ENCODE measurements around the gene CCNY. TPM values are rescaled to one million over a fixed set of nuclear protein-coding genes. Genes with fewer than 3 reads are reported as not detected.

The CCNY gene
- total RNA-seq, 1 experiment from 2014 or later, result 62.2 TPM

- POLR2A ChIA-PET, result no interaction called here
These were observed 42.4 kb downstream of the CCNY start for GRCh38 chr10:35378541-35379210.

More at GRCh38 chr10:35378541-35379210, 42.4 kb downstream of the CCNY start:
- RAD21 ChIA-PET (ENCODE audit: low non-redundant PET in 1 of 2, low total read pairs in 2 of 2, uncharacterized antibody in 2 of 2, unreplicated experiment in 2 of 2), result no interaction called here
- Histone ChIP-seq H3K27me3 (ENCODE audit: insufficient read depth, low read length) (no peaks in the 10 kb centered on the region), H3K4me1 (ENCODE audit: control insufficient read depth in 1 of 2, insufficient read depth in 2 of 2, low read length in 2 of 2) (no peaks in the 10 kb centered on the region), H3K36me3 (ENCODE audit: control insufficient read depth in 1 of 2, insufficient read depth in 2 of 2, low read length in 2 of 2) (no peaks in the 10 kb centered on the region), H3K4me3 (replicated peaks in 1 of 2; ENCODE audit: low read depth in 1 of 2, low read length in 2 of 2) (no peak overlapping the region), H3K9me3 (ENCODE audit: control insufficient read depth in 1 of 2, insufficient read depth in 1 of 2, low read depth in 1 of 2, low read length in 2 of 2) (no peaks in the 10 kb centered on the region), H3K4me2 (ENCODE audit: low read length) (no peak overlapping the region), H2AFZ (ENCODE audit: low read depth, low read length, poor library complexity, severe bottlenecking) (no peak overlapping the region), H4K20me1 (ENCODE audit: insufficient read depth) (peaks cover 4% of the 10 kb centered on the region; the same call in 1 of the 2 replicates), H3K79me2 (ENCODE audit: insufficient read depth, low read length) (peaks cover 90% of the 10 kb centered on the region), H3K9me2 (ENCODE audit: insufficient read depth) (no peaks in the 10 kb centered on the region), H3K9ac (ENCODE audit: low read length) (no peak overlapping the region), H3K27ac (ENCODE audit: low read depth, low read length) (no peak overlapping the region)
- no peak for DNase-seq (ENCODE audit: low read depth, low spot score)
- no TSS peak for BruUV-seq (replicated peaks)
- intact Hi-C loops (cut with micrococcal nuclease), result no loop called here
- no peak for ATAC-seq
- CTCF ChIA-PET, result no interaction called here
- TF ChIP-seq SIN3A (IDR thresholded peaks at IDR 0.05; ENCODE audit: low read depth) (no peak), SRF (IDR thresholded peaks at IDR 0.05; ENCODE audit: low read depth) (no peak), TCF7L2 (IDR thresholded peaks at IDR 0.05; ENCODE audit: borderline replicate concordance, extremely low read depth, insufficient read depth, insufficient read length) (no peak), ZBTB33 (IDR thresholded peaks at IDR 0.05; ENCODE audit: extremely low read depth, insufficient replicate concordance, low read length) (no peak), CBX3 (IDR thresholded peaks at IDR 0.05; ENCODE audit: low read depth) (no peak), POLR2AphosphoS5 (IDR thresholded peaks at IDR 0.05; ENCODE audit: low read depth, low read length) (no peak), ZFX (IDR thresholded peaks at IDR 0.05) (no peak), EGR1 (IDR thresholded peaks at IDR 0.05; ENCODE audit: low read depth) (no peak), FOSL1 (IDR thresholded peaks at IDR 0.05; ENCODE audit: low read depth) (no peak), ZNF274 (IDR thresholded peaks at IDR 0.05; ENCODE audit: low read depth, low read length) (no peak), POLR2A (IDR thresholded peaks at IDR 0.05; ENCODE audit: borderline replicate concordance, extremely low read depth, insufficient read depth, insufficient read length) (no peak), CEBPB (IDR thresholded peaks at IDR 0.05; ENCODE audit: low read depth) (no peak), JUND (IDR thresholded peaks at IDR 0.05) (no peak), ELF1 (IDR thresholded peaks at IDR 0.05; ENCODE audit: borderline replicate concordance, low read depth) (no peak), EZH2phosphoT487 (IDR thresholded peaks at IDR 0.05; ENCODE audit: borderline replicate concordance) (no peak), MAX (IDR thresholded peaks at IDR 0.05) (no peak), SP1 (IDR thresholded peaks at IDR 0.05; ENCODE audit: low read depth) (no peak)
- TF ChIP-seq, protein P1, sequence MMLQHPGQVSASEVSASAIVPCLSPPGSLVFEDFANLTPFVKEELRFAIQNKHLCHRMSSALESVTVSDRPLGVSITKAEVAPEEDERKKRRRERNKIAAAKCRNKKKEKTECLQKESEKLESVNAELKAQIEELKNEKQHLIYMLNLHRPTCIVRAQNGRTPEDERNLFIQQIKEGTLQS (IDR thresholded peaks at IDR 0.05), result no peak
- TF ChIP-seq, protein P2, sequence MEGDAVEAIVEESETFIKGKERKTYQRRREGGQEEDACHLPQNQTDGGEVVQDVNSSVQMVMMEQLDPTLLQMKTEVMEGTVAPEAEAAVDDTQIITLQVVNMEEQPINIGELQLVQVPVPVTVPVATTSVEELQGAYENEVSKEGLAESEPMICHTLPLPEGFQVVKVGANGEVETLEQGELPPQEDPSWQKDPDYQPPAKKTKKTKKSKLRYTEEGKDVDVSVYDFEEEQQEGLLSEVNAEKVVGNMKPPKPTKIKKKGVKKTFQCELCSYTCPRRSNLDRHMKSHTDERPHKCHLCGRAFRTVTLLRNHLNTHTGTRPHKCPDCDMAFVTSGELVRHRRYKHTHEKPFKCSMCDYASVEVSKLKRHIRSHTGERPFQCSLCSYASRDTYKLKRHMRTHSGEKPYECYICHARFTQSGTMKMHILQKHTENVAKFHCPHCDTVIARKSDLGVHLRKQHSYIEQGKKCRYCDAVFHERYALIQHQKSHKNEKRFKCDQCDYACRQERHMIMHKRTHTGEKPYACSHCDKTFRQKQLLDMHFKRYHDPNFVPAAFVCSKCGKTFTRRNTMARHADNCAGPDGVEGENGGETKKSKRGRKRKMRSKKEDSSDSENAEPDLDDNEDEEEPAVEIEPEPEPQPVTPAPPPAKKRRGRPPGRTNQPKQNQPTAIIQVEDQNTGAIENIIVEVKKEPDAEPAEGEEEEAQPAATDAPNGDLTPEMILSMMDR (IDR thresholded peaks at IDR 0.05 in 2 of 3, conservative IDR thresholded peaks at IDR 0.05 in 1 of 3; ENCODE audit: borderline replicate concordance in 1 of 3, insufficient read depth in 1 of 3, low read depth in 2 of 3, low read length in 2 of 3), result no peak
- TF ChIP-seq, protein P3, sequence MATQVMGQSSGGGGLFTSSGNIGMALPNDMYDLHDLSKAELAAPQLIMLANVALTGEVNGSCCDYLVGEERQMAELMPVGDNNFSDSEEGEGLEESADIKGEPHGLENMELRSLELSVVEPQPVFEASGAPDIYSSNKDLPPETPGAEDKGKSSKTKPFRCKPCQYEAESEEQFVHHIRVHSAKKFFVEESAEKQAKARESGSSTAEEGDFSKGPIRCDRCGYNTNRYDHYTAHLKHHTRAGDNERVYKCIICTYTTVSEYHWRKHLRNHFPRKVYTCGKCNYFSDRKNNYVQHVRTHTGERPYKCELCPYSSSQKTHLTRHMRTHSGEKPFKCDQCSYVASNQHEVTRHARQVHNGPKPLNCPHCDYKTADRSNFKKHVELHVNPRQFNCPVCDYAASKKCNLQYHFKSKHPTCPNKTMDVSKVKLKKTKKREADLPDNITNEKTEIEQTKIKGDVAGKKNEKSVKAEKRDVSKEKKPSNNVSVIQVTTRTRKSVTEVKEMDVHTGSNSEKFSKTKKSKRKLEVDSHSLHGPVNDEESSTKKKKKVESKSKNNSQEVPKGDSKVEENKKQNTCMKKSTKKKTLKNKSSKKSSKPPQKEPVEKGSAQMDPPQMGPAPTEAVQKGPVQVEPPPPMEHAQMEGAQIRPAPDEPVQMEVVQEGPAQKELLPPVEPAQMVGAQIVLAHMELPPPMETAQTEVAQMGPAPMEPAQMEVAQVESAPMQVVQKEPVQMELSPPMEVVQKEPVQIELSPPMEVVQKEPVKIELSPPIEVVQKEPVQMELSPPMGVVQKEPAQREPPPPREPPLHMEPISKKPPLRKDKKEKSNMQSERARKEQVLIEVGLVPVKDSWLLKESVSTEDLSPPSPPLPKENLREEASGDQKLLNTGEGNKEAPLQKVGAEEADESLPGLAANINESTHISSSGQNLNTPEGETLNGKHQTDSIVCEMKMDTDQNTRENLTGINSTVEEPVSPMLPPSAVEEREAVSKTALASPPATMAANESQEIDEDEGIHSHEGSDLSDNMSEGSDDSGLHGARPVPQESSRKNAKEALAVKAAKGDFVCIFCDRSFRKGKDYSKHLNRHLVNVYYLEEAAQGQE (IDR thresholded peaks at IDR 0.05; ENCODE audit: low read depth), result no peak

Measured in HCT116 (cell line).